NCI-H1105 (cell line): ENCODE measurements around the gene CFAP61.
A peak's percentile ranks its signal among the peaks of the same experiment; 100 is the strongest.
"Not testable (repeated sequence)": the region's sequence is repeated elsewhere in the genome, so short reads cannot be mapped to it uniquely, and the experiment has no call there.

Experiments
- DNase-seq: peaks from one replicate; lab custom pipeline; 2025; lab: John Stamatoyannopoulos, UW

The CFAP61 gene

GRCh38 chr20:20235681-20236080 lies 183.3 kb downstream of the CFAP61 start:
- DNase-seq = no peak

GRCh38 chr20:20237093-20237959 lies 185.0 kb downstream of the CFAP61 start:
- DNase-seq = peak; percentile 37

GRCh38 chr20:20241976-20242375 lies 189.6 kb downstream of the CFAP61 start:
- DNase-seq = peak; percentile 95

GRCh38 chr20:20244384-20244783 lies 192.1 kb downstream of the CFAP61 start:
- not testable (repeated sequence) for DNase-seq

GRCh38 chr20:20246996-20247633 lies 194.8 kb downstream of the CFAP61 start:
- no peak for DNase-seq

- DNase-seq = no peak
Observed at GRCh38 chr20:20248620-20249200, 196.4 kb downstream of the CFAP61 start.

- DNase-seq = no peak
Observed at GRCh38 chr20:20251317-20251716, 199.0 kb downstream of the CFAP61 start.

GRCh38 chr20:20251836-20252235 lies 199.5 kb downstream of the CFAP61 start:
- DNase-seq = no peak

- no peak for DNase-seq
Observed at GRCh38 chr20:20253039-20253743, 200.9 kb downstream of the CFAP61 start.

- peak; percentile 21 for DNase-seq
Observed at GRCh38 chr20:20253744-20254330, 201.5 kb downstream of the CFAP61 start.

- DNase-seq = no peak
Observed at GRCh38 chr20:20255099-20255498, 202.8 kb downstream of the CFAP61 start.

GRCh38 chr20:20259533-20259932 lies 207.2 kb downstream of the CFAP61 start:
- no peak for DNase-seq

- DNase-seq = no peak
Observed at GRCh38 chr20:20261159-20261558, 208.8 kb downstream of the CFAP61 start.

GRCh38 chr20:20265210-20265609 lies 212.9 kb downstream of the CFAP61 start:
- DNase-seq = no peak

- DNase-seq = no peak
Observed at GRCh38 chr20:20266552-20266951, 214.2 kb downstream of the CFAP61 start.

GRCh38 chr20:20267685-20268370 lies 215.5 kb downstream of the CFAP61 start:
- peak; percentile 83 for DNase-seq

- DNase-seq = no peak
Observed at GRCh38 chr20:20271271-20271670, 218.9 kb downstream of the CFAP61 start.

- DNase-seq = no peak
Observed at GRCh38 chr20:20272686-20273085, 220.4 kb downstream of the CFAP61 start.

- no peak for DNase-seq
Observed at GRCh38 chr20:20273286-20273685, 221.0 kb downstream of the CFAP61 start.

- DNase-seq = no peak
Observed at GRCh38 chr20:20274821-20275220, 222.5 kb downstream of the CFAP61 start.

GRCh38 chr20:20275636-20276035 lies 223.3 kb downstream of the CFAP61 start:
- DNase-seq = no peak
